Epithelial cell of proximal tubule (primary cell): ENCODE data around the gene TBC1D2B. TPM values are rescaled to one million over a fixed set of nuclear protein-coding genes. Genes with fewer than 3 reads are reported as not detected.

Experiments
- DNase-seq: peaks from one replicate; pipeline ENCODE4 v3.0.0-alpha.2; 2011; ENCODE audit warnings: low read depth
- H3K4me3 ChIP-seq: 2 replicates; pipeline ENCODE4 v1.5.1; 2011; ENCODE audit warnings: low read depth, mild to moderate bottlenecking, low read length
- CTCF ChIP-seq: conservative IDR thresholded peaks from 2 replicates; pipeline ENCODE4 v1.5.1; 2012; ENCODE audit warnings: low read depth, mild to moderate bottlenecking, low read length
- total RNA-seq: library from RNA; depleted of rRNA; stranded (reverse); fragments of >200 nt; gene quantifications from 2 replicates; pipeline ENCODE4 v1.2.3, GENCODE V29; 2015

The TBC1D2B gene
- total RNA-seq, 1 donor from 2014 or later = 15.0 TPM

- no peak for TF ChIP-seq CTCF
- no peak for DNase-seq
- no peak overlapping the region for H3K4me3 ChIP-seq
These were observed 32.6 kb upstream of the TBC1D2B start for GRCh38 chr15:78110096-78110495.

GRCh38 chr15:78109156-78109555 lies 31.6 kb upstream of the TBC1D2B start:
- no peak for DNase-seq

GRCh38 chr15:78108300-78109084 lies 31.0 kb upstream of the TBC1D2B start:
- no peak overlapping the region for H3K4me3 ChIP-seq
- TF ChIP-seq CTCF = peak; percentile 96
- DNase-seq = no peak

More at GRCh38 chr15:78109156-78109555, 31.6 kb upstream of the TBC1D2B start:
- no peak overlapping the region for H3K4me3 ChIP-seq
- TF ChIP-seq CTCF = no peak

- no peak overlapping the region for H3K4me3 ChIP-seq
- TF ChIP-seq CTCF = no peak
- no peak for DNase-seq
These were observed 30.0 kb upstream of the TBC1D2B start for GRCh38 chr15:78107471-78107870.

- DNase-seq = no peak
- no peak overlapping the region for H3K4me3 ChIP-seq
- no peak for TF ChIP-seq CTCF
These were observed 28.1 kb upstream of the TBC1D2B start for GRCh38 chr15:78105476-78106241.

- no peak for DNase-seq
- no peak for TF ChIP-seq CTCF
- no peak overlapping the region for H3K4me3 ChIP-seq
These were observed 27.3 kb upstream of the TBC1D2B start for GRCh38 chr15:78104566-78105475.
